Measurements from ENCODE around the gene MRGPRF.

MRGPRF gene

DNA sequence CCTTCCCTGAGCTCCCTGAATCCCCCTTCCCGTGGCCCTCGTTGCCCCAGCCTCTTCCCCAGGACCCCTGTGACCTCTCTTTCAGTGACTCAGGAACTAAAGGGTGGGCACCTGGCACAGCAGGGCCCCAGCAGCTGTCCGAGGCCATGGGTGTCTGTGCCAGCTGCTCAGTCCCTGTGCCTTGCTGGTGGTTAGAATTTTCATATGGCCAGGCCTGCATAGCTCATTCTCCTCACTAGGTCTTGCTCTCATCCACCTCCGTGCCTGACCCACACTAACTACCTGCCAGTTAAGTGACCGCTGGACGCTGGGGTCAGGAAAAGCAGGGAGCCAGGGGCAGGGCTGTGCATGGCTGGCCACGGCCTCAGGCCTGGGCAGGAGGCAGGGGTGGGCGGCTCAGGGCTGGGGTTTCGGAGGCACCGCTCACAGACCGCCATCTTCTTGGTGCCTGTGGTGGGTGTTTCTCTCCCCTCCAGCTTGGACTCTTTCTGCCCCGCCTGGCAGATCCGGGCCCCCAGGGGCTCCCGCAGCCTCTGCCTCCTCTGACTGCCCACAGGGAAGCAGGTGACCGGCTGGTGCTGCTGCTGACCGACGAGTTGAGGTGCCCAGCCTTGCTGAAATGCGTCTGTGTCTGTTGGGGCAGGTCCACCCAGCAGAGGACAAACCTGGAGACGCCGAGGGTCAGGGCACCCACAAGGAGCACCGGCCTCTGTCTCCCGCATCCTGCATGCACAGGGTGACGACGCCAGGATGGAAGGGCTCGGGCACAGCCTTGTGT is 52.6 kb downstream of the MRGPRF start:
- no peak for DNase-seq

DNA sequence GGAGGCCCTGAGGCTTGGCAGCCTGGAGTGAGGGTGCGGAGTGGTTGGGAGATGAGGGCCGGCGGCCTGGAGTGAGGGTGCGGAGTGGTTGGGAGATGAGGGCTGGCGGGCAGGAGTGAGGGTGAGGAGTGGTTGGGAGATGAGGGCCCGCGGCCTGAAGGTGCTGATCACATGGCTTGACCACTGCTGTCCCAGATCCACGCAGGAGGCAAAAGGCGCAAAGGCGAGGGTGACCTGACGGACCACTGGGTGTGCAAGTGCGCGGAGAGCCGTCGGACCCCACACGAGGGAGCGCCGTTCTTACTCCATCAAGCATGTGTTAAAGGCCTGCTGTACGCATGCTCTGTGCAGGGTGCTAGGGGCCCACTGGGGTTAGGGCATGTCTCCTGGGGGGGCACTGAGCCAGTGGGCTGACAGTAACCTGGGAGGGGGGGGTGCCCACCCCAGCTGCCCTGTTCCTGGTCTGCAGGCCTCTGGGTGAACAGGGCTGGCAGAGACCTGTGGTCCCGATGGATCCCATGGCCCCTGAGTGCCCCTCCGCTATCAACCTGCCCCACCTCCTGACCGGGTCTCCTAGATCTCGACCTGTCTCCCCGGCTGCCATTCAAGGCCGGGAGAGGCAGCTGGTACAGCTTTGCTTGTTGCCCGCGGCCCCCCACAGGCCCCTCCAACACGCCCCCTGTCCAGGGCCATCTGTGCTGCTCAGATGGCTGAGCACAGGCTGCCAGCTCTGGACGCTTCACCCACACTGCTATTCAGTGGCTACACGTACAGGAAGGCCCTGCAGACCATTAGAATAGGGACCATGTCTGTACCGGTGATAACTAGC is 53.4 kb downstream of the MRGPRF start:
- DNase-seq = no peak

- DNase-seq = no peak
Measured at GRCh38 chr11:68958211-68958610, 54.8 kb downstream of the MRGPRF start.

- no peak for DNase-seq
Measured at GRCh38 chr11:68956547-68957254, 56.3 kb downstream of the MRGPRF start.

DNA sequence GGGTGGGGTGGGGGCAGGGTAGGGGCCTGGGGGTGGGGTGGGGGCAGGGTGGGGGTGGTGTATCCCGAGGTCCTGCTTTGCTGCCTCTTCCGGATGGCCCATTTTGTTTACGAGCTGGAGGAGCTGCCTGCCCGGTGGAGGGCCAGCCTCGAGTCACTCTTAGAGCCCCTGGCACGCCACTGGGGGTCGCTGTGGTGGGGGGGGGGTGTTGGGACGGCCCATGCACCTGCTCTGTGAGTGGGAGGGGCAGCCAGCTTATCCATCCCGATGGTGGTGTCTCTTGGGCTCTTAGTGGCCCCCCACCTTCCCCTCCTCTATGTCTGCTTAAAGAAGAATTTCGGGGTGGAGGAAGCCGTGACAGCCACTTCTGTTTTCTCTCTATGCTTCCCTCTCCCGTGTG is 56.9 kb downstream of the MRGPRF start:
- no peak for DNase-seq

DNA sequence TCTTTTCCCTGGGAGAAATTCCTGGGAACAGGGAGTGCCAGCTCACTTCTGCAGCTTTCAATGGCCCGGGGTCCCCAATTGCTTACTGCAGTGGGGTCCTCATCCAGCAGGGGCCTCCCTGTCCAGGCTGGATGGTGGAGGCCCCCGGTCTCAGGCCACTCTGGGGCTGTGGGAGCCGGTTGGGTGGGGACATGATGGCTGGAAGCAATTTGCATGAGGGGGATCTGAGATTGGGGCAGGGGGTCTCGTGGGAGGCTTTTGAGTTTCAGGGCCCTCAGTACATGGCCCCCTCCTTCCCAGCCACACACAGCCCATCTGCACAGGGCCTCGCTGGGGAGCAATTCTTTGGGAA is 57.5 kb downstream of the MRGPRF start:
- DNase-seq = no peak

GRCh38 chr11:68954836-68955606 is 58.0 kb downstream of the MRGPRF start:
- no peak for DNase-seq

Measured in NCI-H510A (cell line).